Testis (tissue), 2 donors: ENCODE results near the gene ADK.

Source experiments
- POLR2A ChIP-seq: fragments of 450-650 bp; IDR thresholded peaks from one replicate; pipeline ENCODE4 v1.6.1; 2017; ENCODE audit warnings: antibody characterized with exemption, mild to moderate bottlenecking, moderate library complexity
- TF ChIP-seq, protein P1 (sequence below), 3 experiments: fragments of 450-650 bp in 2 of 3; fragments of 200-600 bp in 1 of 3; sonication (generic) in 1 of 3; IDR thresholded peaks; one replicate each; pipeline ENCODE4 v1.5.1; 2016 to 2019; ENCODE audit warnings: antibody characterized with exemption in 3 of 3, mild to moderate bottlenecking in 2 of 3, moderate library complexity in 1 of 3

DNA sequence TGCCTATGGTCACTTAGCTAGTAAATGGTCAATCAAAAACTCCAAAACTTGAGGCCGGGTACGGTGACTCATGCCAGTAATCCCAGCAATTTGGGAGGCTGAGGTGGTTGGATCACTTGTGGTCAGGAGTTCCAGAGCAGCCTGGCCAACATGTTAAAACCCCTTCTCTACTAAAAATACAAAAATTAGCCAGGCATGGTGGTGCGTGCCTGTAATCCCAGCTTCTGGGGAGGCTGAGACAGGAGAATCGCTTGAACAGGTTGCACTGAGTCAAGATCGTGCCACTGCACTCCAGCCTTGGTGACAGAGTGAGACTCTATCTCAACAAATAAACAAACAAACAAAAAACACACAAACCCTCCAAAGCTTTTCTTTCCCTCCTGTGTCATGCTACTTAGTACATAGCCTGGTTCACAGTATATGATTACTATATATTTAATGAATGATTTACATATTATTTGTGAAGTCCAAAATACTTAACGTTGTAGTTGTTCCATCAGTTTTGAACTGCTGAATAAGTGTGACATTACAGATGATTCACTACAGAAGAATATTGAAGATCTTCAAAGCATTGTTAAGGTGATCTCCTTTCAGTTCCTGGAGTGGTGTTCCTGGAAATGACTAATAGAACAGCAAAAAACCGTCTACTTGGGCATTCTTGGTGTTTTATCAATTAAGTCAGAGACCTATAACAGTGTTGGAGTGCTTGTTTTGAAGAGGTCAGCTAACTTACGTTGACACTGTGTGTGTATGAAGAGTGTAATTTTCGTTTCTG is 72.9 kb downstream of the ADK start:
- TF ChIP-seq, protein P1, sequence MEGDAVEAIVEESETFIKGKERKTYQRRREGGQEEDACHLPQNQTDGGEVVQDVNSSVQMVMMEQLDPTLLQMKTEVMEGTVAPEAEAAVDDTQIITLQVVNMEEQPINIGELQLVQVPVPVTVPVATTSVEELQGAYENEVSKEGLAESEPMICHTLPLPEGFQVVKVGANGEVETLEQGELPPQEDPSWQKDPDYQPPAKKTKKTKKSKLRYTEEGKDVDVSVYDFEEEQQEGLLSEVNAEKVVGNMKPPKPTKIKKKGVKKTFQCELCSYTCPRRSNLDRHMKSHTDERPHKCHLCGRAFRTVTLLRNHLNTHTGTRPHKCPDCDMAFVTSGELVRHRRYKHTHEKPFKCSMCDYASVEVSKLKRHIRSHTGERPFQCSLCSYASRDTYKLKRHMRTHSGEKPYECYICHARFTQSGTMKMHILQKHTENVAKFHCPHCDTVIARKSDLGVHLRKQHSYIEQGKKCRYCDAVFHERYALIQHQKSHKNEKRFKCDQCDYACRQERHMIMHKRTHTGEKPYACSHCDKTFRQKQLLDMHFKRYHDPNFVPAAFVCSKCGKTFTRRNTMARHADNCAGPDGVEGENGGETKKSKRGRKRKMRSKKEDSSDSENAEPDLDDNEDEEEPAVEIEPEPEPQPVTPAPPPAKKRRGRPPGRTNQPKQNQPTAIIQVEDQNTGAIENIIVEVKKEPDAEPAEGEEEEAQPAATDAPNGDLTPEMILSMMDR (IDR thresholded peaks at IDR 0.05): no peak
- TF ChIP-seq POLR2A: no peak
